GM18511 (cell line): ENCODE results near the gene KCNQ1.

ENCODE experiments used
- ATAC-seq: cut with Tn5 transposase; IDR thresholded peaks from one replicate; pipeline ENCODE4 v1.9.1; 2021; ENCODE audit warnings: mild to moderate bottlenecking, moderate library complexity; ENCODE audit not compliant: unreplicated experiment

Gene KCNQ1

DNA sequence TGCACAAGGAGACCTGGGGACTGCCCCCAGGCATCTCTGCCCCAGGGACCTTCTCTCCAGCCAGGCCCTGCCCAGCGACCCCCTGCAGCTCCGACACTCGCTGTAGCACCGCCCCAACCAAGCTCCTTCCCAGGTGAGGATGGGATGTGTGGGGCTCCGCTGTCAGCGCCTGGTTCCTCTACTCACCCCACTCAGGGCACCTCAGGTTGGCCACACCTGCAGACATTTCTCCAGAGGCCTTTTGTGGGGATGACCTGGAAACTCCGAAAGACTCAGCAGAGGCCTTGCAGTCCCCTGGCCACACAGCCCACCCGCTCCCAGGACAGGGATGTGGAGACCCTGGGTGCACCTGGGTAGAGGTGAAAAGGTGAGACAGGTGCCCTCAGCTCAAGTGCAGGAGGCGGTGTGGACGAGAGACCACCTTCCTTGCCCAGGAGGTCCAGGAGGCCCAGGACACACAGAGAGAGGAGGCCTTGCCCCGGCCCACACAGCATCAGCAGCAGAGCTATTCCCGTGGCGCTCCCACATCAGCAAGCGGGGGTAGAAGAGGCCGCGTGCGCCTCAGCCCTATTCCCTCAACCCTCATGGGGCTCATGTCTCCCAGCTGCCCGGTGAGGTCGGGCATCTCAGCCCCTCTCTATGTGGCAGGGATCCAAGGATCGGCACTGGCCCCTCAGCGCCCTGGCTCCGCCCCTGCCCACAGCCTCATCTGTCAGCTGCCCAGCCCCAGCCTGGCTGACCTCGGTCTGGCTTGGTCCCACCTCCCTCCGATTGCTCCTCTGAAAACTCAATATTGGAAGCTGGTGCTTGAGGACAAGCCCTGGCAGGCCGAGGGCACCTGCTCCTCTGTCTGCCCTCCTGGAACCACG, 21.4 kb upstream of the KCNQ1 start:
- no peak for ATAC-seq

GRCh38 chr11:2424811-2425495, 19.9 kb upstream of the KCNQ1 start:
- no peak for ATAC-seq

- no peak for ATAC-seq
Measured at GRCh38 chr11:2425506-2425905, 19.3 kb upstream of the KCNQ1 start.

- ATAC-seq = no peak
Measured at GRCh38 chr11:2426221-2426620, 18.6 kb upstream of the KCNQ1 start.

DNA sequence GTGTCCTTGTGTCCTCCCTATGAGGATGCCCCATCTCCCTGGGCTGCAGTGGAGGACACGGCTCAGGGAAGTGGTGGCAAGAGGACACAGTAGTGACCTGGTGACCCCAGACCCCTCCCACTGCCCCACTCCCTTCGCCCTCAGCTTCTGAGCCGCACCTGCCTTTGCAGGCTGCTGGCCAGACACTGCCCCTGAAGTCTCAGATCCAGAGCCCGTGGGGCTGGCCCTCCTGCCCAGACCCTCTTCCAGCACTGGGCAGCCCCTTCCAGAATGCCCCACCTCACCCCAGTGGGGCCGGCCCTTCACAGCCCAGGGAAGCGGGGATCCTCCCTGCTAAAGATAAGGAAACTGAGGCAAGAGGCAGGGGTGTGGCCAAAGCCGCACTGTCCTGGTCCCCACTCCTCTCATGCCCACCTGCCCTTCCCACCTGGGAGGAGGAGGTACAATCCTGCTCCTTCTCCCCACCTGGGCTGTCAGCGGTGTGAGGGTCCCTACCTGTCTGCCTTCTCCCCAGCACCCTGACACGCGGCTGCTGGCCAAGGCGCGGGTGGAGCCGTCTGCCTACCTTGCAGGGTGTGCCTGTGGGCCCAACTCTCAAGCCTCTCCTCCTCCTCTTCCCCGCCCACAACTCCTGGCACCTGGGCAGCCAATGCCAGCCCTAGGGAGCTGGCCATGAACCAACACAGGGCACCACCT, 17.8 kb upstream of the KCNQ1 start:
- ATAC-seq = no peak

GRCh38 chr11:2427721-2428321, 17.0 kb upstream of the KCNQ1 start:
- ATAC-seq = no peak

- no peak for ATAC-seq
Measured at GRCh38 chr11:2428322-2428795, 16.4 kb upstream of the KCNQ1 start.

GRCh38 chr11:2431395-2431794, 13.4 kb upstream of the KCNQ1 start:
- ATAC-seq = no peak

GRCh38 chr11:2432171-2432621, 12.6 kb upstream of the KCNQ1 start:
- no peak for ATAC-seq

DNA sequence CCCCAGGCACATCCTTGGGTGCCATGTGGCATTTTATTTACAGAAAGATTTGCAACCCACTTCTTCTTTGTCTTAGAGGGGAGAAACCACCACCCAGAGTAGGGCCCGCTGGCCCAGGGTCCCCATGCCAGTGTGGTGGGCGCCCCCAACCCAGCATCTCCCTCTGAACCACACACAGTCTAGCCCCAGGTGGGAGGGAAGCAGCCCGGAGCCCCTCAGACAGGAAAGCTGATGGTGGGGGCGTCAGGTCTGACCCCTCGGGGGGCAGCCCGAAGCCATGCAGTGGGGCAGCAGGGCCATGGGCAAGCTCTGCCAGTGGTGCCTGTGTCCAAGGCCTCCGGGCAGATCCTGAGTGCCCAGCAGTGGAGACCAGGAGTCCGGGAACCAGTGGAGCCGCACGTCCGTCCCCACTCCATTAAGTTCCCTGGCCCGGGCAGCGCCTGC, 12.2 kb upstream of the KCNQ1 start:
- no peak for ATAC-seq

- no peak for ATAC-seq
Measured at GRCh38 chr11:2433106-2433925, 11.5 kb upstream of the KCNQ1 start.

DNA sequence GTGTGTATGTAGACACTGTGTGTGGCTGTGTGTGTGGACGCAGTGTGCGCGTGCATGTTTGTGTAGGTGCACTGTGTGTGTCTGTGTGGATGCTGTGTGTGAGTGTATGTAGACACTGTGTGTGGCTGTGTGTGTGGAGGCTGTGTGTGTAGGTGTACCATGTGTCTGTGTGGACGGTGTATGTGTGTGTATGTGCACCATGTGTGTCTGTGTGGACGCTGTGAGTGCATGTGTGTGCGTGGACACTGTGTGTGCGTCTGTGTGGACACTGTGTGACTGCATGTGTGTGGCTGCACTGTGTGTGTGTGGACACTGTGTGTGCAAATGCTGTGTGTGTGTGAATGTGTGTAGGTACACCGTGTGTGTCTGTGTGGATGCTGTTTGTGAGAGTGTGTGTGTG, 10.8 kb upstream of the KCNQ1 start:
- no peak for ATAC-seq

GRCh38 chr11:2434506-2435255, 10.1 kb upstream of the KCNQ1 start:
- ATAC-seq = no peak

DNA sequence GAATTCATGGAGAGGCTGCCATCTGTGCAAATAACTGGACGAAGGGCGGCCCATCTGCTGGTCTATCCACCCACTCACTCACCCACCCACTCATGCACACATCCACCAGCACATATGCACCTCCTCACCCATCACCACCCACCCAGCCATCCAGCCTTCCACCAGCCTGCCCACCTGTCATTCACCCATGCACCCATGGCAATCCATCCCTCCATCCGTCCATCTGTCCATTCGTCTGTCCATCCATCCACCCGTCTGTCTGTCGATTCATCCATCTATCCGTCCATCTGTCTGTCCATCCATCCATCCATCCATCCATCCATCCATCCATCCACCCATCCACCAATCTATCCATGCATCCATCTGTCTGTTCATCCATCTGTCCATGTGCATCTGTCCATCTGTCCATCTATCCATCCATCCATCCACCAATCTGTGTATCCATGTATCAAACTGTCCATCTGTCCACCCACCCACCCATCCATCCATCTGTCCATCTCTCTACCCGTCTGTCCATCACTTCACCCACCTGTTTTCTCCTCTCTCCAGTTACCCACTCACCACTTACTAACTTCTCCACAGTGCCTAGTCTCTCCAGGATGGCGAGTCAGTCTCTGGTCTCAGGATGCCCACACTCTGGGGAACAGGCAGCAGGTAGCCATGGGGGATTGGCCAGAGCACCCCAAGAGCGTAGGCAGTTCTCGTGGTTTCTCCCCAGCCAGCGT, 9.4 kb upstream of the KCNQ1 start:
- ATAC-seq = no peak

DNA sequence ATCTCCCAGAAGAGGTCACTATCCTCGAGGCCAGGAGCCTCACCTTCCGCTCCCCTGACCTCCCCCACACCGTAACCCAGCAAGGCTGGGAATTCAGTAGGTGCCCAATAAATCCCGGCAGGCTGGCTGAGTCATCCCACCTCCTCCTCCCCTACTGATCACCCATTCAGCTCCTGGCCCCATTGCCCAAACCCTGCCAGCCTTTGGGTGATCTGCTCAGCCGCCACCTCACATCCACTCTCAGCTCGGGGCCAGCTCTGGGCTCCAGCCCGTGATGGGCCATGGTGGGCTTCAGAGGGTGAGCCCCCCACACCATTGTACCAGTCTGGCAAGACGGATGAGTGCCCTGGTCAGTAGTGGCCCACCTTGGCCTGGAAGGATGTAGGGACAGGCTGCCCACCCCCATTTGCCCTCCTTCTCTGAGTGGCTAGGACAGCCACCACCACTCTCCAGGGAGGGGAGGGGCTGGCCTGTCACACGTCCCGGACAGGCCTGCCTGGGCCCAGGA, 8.7 kb upstream of the KCNQ1 start:
- ATAC-seq = no peak

DNA sequence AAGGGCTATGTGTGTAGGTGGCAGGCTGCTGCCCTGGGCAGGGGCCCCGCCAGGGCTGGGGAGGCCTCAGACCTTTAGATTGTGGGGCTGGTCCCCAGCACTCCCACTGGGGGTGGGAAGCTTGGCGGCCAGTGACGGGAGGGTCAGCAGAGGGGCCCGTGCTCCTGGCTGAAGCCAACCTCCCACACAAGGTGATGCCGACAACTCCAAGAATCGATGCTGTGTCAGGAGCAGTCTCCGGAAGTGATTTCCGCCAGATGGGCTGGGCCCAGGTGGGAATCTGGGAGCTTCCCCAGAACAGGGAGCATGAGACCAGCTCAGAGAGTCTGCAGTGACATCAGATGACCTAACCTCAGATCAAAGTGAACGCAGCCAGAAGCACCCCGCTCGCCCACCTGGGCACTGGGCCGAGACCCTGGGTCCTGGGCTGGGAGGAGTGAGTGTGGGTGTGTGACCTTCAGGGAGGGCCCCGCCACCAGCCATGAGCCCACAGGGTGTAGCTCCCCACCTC, 8.2 kb upstream of the KCNQ1 start:
- ATAC-seq = no peak

DNA sequence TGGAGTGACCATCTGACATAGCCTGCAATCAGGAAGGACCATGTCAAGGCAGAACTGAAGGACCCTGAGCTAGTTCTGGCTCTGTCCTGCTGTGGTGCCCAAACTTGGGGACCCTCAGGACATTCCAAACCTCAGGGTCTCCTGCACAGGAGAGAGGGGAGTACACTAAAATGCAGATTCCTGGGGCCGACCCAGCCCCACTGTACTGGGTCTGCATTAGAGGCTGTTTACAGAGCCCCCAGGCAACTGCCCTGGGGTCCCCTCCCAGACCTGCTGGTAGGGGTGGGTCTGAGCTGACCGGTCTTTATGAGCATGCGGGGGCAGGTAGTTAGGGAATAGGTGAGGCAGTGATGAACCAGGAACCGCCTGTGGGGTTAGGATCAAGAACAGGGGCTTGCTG, 7.3 kb upstream of the KCNQ1 start:
- ATAC-seq = no peak

DNA sequence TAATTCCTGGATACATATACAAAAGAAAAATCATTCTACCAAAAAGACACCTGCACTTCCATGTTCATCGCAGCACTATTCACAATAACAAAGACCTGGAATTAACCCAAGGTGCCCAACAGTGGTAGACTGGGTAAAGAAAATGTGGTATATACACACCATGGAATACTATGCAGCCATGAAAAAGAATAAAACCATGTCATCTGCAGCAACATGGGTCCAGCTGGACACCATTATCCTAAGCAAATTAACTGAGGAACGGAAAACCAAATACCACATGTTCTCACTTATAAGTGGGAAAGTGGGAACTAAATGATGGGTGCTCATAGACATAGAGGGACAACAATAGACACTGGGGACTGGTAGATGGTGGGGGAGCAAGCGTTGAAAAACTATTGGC, 5.0 kb upstream of the KCNQ1 start:
- no peak for ATAC-seq
